GM21526 (cell line): ENCODE results near the gene SLC4A8.
"Not testable (repeated sequence)": the region's sequence is repeated elsewhere in the genome, so short reads cannot be mapped to it uniquely, and the experiment has no call there.

Experiments used
- ATAC-seq: cut with Tn5 transposase; IDR thresholded peaks from one replicate; pipeline ENCODE4 v1.9.1; 2021; ENCODE audit warnings: moderate library complexity; ENCODE audit not compliant: unreplicated experiment, low FRiP score

SLC4A8 gene

GRCh38 chr12:51421266-51421884, 3.3 kb upstream of the SLC4A8 start:
- no peak for ATAC-seq

- no peak for ATAC-seq
These were observed 453 bp upstream of the SLC4A8 start for GRCh38 chr12:51424094-51424661.

DNA sequence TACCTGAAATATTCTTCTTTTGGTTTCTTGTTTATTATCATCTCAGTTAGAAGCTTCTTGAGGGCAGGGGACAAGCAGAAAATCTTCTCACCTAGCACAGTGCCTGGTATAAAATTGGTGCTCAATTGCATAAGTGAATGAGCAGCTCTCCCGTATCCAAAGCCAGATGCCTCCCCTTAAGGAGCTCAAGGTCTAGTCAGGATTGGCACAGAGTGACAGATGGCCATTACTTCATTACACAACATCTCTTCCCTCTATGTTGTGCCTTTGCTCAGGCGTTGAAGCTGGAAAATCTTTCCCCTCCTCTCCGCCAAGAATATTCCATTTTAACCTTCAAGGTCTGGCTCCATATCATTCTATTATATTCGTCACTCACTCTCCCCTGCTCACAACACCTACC, 3.6 kb downstream of the SLC4A8 start:
- ATAC-seq, result no peak

DNA sequence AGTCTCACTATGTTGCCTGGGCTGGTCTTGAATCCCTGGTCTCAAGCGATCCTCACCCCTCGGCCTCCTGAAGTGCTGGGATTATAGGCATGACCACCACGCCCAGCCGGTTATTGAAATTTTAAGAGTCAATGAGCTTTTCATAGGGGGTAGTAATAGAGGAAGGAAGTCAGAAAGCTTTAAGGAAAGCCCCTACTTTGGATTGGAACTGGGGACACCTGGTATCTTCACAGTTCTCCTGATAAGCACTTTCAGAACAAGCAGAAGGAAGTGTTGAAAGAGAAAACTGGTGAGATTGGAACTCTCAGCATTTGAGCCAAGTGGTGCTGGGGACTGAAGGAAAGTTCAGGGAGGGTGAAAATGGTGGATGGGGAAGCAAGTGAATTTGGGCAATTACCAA, 5.1 kb downstream of the SLC4A8 start:
- ATAC-seq, result no peak

GRCh38 chr12:51430196-51430895, 5.7 kb downstream of the SLC4A8 start:
- ATAC-seq, result no peak

GRCh38 chr12:51432921-51433320, 8.3 kb downstream of the SLC4A8 start:
- ATAC-seq, result no peak

- no peak for ATAC-seq
These were observed 9.7 kb downstream of the SLC4A8 start for GRCh38 chr12:51434305-51434704.

- ATAC-seq, result no peak
These were observed 12.8 kb downstream of the SLC4A8 start for GRCh38 chr12:51437431-51437830.

GRCh38 chr12:51439330-51439729, 14.7 kb downstream of the SLC4A8 start:
- no peak for ATAC-seq

- no peak for ATAC-seq
These were observed 17.0 kb downstream of the SLC4A8 start for GRCh38 chr12:51441583-51441982.

DNA sequence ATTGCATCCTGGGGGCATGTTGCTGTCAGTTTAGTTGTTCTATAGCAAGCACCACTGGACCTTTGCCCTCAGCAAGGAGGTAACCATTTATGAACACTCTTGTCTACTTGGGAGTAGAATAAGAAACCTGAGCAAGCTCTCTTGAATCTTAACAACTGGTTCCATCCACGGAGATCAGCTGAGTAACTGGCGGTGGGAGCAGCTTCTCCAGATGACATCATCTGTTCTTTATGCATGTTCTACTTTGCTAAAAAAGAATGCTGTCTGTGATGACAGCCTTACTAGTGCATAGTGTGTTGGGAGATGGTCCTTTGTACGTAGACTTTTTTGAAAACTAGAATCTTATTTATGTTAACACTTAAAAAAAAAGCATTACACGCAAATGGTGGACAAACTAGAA, 17.7 kb downstream of the SLC4A8 start:
- ATAC-seq, result no peak

DNA sequence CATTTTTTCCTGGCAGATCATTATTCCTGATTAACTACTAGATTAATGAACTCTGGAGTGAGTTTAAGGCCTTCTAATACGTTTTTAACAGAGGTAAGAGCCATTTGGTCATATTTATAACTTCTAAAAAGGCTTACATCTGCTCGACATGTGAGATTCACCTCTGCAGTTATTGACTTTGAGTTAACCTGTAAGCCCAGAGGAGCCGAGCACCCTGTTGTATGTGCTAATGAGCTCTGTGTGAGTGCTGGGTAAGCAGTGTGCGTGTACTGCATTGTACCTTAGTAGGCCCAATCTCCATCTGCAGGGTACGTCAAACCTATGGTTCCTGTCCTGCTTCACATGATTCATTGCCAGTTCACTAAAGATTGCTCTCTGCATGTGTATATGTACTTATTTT, 18.9 kb downstream of the SLC4A8 start:
- no peak for ATAC-seq

GRCh38 chr12:51448618-51449256, 24.1 kb downstream of the SLC4A8 start:
- no peak for ATAC-seq

DNA sequence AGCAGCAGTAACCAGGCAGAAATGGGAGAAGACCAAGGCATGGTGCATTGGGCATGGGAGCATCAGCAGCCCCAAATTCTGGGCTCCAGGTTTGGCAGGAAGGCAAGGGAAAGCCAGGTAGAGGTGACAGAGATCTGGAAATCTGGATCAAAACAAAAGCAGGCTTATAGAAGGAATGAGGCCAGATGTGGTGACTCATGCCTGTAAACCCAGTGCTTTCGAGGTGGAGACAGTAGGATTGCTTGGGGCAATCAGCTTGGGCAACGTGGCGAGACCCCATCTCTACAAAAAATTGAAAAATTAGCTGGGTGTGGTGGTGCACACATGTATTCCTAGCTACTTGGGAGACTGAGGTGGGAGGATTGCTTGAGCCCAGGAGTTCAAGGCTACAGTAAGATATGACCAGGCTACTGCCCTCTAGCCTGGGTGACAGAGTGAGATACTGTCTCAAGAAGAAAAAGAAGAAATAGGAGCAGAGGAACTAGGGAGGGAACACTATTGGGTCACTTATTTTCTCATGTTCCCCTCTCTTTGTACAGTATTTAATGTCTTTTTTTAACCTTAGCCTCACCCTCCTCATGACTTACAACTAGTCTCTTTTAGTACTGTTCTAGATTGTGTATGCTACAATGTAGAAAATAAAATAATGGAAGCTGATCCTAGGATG, 25.1 kb downstream of the SLC4A8 start:
- no peak for ATAC-seq

DNA sequence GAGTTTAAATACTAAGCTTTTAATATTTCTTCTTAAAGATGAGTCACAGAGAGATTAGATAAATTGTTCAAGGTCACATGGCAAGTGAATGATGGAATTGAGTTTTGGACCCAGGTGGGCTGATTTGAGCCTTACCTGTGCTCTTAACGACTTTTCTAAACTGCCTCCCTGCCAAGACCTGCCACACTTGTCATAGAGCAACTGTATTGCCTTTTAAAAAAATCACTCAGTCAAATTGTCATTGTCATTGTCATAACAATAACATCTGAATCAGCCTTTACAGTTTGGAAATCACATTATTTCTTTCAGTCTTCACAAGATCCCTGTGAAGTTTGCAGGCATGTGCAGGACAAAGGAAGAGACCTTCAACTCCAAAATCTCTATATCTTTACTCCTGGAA, 25.7 kb downstream of the SLC4A8 start:
- ATAC-seq, result no peak

DNA sequence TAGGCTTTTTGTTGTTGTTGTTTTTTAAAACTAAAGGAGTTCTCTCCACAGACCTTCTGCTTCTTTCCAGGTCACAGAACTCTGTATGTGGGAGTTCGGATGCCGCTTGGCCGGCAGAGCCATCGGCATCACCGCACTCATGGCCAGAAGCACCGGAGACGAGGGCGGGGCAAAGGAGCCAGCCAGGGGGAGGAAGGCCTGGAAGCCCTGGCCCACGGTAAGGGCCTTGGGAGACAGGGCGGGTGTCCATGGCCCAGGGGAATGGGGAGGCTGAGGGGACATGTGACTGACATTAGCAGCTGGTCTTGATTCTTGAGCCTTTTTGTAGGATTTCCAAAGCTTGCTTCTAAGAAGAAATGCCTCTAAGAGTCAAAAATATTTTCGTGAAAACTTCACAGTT, 26.2 kb downstream of the SLC4A8 start:
- no peak for ATAC-seq

- ATAC-seq, result not testable (repeated sequence)
These were observed 29.4 kb downstream of the SLC4A8 start for GRCh38 chr12:51454016-51454415.

- ATAC-seq, result not testable (repeated sequence)
These were observed 30.4 kb downstream of the SLC4A8 start for GRCh38 chr12:51455050-51455449.

DNA sequence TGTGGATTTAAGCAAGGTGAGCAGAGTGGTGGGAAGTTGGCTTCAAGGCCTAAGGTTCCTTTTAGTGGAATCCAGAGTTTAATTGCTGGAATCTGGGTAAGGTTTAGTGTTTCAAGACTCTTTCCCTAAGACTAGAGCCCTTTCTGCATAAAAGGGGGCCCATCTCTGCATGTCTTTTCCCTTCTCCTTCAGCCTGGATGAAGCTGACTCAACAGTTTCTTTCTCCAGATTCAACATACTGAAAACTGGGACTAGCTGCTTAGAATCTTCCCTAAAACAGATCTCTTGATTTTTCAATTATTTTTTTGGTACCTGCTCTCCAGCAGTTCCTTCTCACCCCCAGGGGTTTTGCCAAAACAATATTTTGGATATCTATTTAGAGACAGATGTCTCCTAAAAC, 34.0 kb downstream of the SLC4A8 start:
- no peak for ATAC-seq

DNA sequence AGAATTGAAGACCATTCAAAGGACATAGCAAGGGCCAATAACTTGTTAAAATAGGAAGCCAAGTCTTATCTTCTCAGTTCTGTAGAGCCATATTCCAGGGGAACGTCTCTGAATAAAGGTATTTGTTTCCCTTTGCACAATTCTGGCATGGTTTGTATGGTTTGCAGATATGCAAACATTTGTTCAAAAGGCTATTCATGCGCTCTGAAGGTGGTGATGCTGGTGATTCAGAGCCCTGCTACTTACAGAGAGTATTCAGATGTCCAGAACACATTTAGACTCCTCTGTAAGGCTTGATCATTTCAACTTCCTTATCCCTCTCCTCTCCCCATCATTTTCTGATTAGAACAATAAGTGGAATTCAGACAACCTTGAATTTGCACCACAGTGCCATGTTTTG, 35.9 kb downstream of the SLC4A8 start:
- no peak for ATAC-seq

DNA sequence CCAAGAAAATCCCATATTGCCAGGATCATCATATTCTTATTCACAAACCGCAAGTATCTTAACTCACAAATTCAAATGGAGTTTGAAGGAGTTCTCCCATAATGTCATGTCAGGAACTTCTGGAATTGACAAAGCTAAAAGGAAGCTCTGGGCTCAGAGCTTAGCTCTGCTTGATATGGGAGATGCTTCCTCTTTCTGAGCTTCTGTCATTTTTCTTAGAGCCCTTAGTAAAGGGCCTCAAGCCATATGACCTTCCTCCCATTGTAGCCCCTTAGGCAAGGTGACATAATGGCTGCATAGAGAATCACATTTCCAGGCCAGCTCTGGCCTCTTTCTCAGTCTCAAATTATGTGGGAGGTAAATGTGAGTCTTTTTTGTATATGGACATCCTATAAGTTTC, 40.9 kb downstream of the SLC4A8 start:
- no peak for ATAC-seq
